Right ventricle myocardium inferior (tissue), 1 donor: ENCODE data around the gene SEPTIN7. TPM values are rescaled to one million over a fixed set of nuclear protein-coding genes. Genes with fewer than 3 reads are reported as not detected.
A peak's percentile ranks its signal among the peaks of the same experiment; 100 is the strongest.

Source experiments
- ATAC-seq: fragments of 200-7000 bp; cut with Tn5 transposase; one replicate; pipeline ENCODE4 v1.9.1; 2020; ENCODE audit warnings: mild to moderate bottlenecking, moderate library complexity
- DNase-seq: peaks from one replicate; pipeline ENCODE4 v3.0.0; 2021; ENCODE audit errors: missing footprints
- intact Hi-C: fragments of 100-400 bp; cut with DNase I; formaldehyde crosslinking; loops from one replicate; pipeline ENCODE4 v1.11.0; 2022
- total RNA-seq: library from RNA; stranded (reverse); fragmentation: NEBNext Ultra II Directional; extraction: Animal tissue kit (Norgen Biotek cat#: 25700); gene quantifications from one replicate; pipeline ENCODE4 v1.2.1, GENCODE V29; 2021
- donor health status: DM: no; HTN: yes; CAD: no; lungs with severe emphysema.

The SEPTIN7 gene
- total RNA-seq, 1 donor from 2014 or later = 175 TPM

DNA sequence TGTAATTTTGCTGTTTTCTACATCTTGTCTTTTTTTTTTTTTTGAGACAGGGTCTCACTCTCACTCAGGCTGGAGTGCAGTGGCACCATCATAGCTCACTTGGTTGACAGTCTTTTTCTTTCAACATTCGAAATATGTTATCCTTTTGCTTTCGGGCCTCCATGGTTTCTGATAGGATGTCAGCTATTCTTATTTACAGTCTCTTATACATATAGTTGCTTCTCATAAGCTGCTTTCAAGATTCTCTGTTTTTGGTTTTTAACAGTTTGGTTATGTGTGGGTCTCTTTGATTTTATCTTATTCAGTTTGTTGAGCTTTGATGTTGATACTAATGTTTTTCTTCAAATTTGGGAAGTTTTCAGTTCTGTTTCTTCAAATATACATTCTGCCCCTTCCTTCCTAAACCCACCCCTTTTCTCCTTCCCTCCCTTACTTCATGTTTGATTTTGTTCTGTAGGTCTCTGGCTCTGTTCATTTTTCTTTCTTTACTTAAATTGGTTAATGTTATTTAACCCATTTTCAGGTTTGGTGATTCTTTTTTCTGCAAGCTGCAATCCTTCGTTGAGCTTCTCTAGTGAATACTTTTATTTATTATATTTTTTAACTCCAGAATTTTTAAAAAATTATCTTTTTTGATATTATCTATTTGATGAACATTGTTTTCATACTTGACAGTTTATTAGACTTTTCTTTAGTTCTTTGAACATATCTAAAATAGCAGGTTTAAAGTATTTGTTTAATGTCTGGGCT, 19.3 kb downstream of the SEPTIN7 start:
- DNase-seq (no peak), ATAC-seq (no peak)
- intact Hi-C loops = no loop called here

DNA sequence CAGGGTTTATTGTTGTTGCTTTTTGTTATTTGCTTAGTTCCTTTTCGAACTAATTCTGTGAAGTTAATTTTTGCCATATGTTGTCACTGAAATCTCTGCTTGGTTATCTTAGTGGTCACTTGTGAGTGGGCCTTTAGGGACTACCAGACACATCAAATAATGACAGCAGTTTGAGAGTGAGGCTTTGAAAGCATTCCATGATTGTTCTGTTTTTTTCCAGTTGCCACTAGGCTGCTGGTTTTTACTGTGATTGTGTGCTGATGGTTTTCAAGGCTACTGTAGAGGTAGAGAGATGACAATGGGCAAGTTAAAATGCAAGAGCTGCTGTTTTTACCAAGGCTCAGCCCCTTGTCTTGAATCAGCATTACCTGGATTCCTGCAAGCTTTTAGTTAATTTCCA, 20.0 kb downstream of the SEPTIN7 start:
- no peak for DNase-seq
- ATAC-seq = no peak
- intact Hi-C loops = no loop called here

DNA sequence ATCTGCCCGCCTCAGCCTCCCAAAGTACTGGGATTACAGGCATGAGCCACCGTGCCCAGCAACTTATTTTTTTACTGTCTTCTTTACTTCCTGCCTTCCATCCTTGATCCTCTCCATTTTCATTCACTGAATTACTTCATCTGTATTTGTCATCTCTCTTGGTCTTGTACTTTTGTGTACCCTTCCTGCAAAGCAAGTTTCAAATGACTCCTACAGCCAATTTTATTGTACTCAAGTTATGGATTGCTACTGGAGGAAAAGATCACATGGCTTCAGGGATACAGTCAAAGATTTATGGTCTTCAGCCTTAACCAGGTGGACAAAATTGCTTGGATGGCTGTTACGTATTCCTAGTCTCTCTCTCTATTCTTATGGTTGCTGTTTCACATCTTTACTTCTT, 22.6 kb downstream of the SEPTIN7 start:
- intact Hi-C loops = no loop called here
- DNase-seq (no peak), ATAC-seq (no peak)

DNA sequence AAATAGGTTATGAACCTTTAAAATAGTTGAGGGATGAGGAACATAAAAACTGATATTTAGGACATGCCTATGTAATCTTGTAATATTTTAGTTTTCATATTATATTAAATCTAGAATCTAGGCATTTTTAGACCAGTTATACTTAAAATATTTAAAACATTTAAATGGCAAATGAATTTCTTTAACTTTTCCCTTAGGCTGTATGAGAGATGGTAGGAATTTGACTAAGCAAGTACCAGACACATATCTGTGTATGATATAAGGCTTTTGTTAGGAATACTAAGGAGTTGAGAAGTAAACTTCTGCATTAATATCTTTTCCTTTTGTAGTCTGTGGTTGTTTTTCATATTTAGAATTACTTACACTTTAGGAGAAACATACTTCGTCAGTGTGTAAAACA, 25.1 kb downstream of the SEPTIN7 start:
- ATAC-seq (no peak), DNase-seq (no peak)
- intact Hi-C loops = no loop called here

DNA sequence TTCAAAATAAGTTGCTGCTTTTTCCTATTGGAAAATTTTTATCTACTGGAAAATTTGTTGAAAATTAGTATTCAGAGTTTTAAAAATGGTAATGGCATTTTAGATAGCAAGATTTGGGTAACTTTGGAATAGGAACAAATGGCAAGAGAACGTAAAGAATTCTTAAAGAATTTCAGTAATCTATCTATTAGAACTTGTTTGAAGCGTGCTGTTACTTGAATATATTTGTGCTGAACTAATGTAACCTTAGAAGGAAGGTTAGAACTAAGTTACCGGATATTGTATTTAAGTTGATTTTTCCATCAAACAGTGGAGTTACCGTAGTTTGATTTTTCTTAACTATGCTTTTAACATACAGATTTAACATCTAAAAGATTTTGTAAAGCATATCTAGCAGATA, 25.9 kb downstream of the SEPTIN7 start:
- intact Hi-C loops = no loop called here
- ATAC-seq (no peak), DNase-seq (no peak)

DNA sequence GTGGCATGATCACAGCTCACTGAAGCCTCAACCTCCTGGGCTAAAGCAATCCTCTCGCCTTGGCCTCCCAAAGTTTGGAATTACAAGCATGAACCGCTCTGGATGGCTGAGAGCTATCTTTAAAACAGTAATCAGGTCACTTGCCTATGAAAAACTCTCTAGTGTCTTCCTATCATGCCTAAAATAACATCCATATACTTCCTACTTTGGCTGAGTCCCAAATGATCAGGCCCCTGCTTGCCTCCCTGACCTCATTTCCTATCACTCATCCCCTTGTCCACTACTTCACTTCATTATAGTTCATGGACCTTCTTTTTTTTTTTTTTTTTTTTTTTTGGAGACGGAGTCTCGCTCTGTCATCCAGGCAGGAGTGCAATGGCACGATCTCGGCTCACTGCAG, 28.0 kb downstream of the SEPTIN7 start:
- peak; percentile 37 for ATAC-seq
- intact Hi-C loops = no loop called here
- no peak for DNase-seq

DNA sequence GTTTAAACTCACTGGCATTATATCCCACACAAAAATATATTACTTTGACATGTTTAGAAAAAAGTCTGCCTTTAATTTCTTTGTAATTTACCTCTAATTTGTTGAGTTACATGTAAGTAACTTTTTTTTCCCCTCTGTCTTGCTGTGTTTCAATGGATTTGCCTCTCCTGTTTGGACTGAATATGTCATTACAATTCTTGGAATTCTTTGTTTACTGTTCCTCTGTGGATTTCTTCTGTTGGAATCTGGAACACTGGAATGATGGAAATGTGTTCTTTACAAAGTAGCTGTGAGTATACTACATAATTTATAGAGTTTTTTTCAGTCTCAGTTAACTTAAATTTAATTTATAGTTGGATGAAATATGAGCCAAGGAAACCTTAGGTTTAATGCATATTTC, 30.4 kb downstream of the SEPTIN7 start:
- no peak for DNase-seq
- intact Hi-C loops = no loop called here
- no peak for ATAC-seq

DNA sequence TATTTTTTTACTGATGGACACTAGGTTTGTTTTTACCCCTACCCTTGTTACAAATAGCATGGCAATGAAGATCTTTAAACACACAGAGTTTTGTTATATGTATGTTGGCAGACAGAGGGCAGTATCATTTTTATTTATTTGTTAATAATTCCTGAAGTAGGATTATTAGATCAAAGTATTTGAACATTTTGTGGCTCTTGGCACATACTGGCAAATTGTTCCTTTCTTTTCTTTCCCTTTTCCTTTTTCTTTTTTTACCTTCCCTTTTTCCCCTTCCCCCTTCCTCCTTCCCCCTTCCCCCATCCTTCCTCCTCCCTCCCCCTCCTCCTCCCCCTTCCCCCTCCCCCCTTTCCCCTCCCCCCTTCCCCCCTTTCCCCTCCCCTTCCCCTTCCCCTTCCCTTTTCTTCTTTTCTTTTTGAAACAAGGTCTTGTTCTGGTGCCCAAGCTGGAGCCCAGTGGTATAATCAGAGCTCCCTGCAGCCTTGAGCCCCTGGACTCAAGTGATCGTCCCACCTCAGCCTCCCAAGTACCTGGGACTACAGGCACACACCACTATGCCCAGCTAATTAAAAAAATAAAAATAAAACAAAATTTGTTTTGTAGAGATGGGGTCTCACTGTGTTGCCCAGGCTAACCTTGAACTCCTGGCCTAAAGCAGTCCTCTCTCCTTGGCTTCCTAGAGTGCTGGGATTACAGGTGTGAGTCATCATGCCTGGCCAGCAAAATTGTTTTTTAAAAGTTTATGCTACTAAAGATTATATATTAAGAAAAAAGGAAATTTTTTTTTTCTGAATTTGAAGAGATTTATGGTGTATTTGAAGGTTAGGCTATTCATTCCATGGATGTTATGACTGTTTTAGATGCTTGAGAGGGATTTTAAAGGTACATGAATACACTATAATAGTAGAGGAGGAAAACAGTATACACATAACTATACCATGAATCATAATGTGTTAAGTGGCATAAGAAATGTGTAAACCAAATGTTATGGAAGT, 39.3 kb downstream of the SEPTIN7 start:
- intact Hi-C loops = no loop called here
- DNase-seq = no peak
- no peak for ATAC-seq

DNA sequence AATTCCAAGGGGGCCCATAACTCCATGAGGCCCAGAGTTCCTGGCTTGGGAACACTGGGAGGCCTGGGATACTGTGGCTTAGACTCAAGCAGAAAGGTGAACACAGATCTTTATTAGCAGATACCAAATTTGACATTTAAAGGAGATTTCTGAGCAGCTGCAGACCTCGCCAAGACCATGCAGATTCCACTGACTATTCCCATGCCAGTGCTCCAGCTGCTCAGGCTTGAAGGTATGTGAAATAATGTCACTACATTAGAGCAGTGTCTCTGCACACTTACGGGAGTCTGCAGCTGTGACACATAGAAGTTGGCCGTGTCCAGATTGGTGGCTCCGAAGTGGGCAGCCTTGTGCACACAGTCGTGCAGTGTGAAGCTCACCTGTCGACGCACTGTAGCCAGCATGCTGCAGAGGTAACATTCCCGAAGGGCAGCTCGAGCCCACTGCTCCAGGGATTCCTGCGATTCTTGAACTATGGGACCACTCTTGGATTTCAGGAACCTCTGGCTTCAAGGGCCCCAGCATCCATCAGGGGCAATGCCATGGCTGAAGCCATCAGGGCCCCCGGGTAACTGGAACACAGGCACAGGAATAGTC, 46.1 kb downstream of the SEPTIN7 start:
- DNase-seq (no peak), ATAC-seq (no peak)
- intact Hi-C loops = no loop called here

DNA sequence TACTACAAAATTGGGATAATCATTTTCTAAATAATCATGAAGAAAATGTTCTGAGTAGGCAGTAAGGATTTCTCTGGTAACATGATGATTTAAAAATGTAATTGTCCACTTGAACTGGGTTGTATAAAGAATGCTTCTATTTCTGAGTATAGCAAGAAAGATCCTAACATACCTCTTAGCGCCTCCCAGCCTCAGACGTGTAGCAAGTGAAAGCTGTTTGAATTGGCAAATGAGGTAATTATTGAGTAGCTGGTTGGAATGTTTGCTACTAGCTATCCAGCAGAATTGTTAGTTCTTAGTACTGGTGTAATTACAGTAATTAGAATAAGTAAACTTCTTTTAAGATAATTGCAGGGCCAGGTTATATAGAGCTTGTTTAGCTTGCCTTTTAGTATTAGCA, 47.9 kb downstream of the SEPTIN7 start:
- DNase-seq (no peak), ATAC-seq (no peak)
- intact Hi-C loops = no loop called here

DNA sequence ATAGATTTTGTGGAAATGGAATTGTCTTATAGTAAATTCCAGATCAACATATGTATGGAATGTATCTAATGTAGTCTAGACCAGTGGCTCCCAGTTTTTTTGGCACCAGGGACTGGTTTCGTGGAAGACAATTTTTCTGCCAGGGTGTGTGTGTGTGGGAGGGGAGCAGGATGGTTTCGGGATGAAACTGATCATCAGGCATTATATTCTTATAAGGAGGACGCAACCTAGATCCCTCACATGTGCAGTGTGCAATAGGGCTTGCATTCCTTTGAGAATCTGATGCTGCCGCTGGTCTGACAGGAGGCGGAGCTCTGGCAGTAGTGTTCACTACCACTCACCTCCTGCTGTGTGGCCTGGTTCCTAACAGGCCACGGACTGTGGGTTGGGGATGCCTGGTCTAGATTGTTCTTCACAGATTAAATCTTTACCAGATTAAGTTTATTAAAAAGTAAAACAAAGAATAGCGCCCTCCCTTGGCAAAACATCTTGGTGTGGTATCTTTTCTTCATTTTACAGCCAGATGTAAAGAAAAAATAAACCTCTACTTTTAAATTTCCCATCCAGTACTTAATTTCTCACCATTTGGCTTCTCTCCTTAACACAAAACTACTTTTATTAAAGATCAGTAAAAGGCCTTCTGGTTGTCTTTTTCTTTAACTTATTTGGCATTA, 48.4 kb downstream of the SEPTIN7 start:
- no peak for ATAC-seq
- intact Hi-C loops = no loop called here

DNA sequence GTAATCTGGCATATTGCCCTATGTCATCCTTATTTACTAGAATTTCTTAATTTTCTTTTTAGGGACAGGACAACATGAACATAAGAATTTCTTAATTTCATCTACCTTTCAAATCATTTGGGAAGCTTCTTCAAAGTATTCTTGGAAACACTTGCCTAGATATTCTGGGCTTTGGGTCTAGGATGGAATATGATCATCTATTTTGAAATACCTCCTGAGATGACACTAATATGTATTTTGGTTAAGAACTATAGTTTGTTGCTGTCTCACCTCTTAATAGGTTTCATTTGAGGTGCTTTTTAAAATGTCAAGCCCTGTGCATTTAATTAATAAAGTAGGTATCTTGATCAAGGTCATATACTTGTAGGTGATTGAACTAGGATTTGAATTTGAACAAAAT, 49.1 kb downstream of the SEPTIN7 start:
- intact Hi-C loops = loop anchor here (10.0 kb wide), 1 partner anchor 45 kb away; the partner anchor contains the start of gene SEPTIN7
- DNase-seq = no peak
- ATAC-seq = no peak

More for the DNA sequence above, 48.4 kb downstream of the SEPTIN7 start:
- no peak for DNase-seq

Other genes starting within 250 kb of the SEPTIN7 start
- gene HERPUD2, start 105.9 kb upstream of the SEPTIN7 start, total RNA-seq = 17.9 TPM